Measurements from ENCODE around the gene AMPD3.

GRCh38 chr11:10478066-10478465, 23.0 kb downstream of the AMPD3 start:
- TF ChIP-seq ZBTB33 (IDR thresholded peaks at IDR 0.05; ENCODE audit: borderline replicate concordance, low read depth) (no peak), POLR2AphosphoS5 (IDR thresholded peaks at IDR 0.05; ENCODE audit: low read depth, low read length) (no peak), CHD2 (IDR thresholded peaks at IDR 0.05; ENCODE audit: low read length, partially characterized antibody) (no peak), ELF1 (IDR thresholded peaks at IDR 0.05) (no peak), NRF1 (IDR thresholded peaks at IDR 0.05; ENCODE audit: low read depth, low read length) (no peak), YY1 (IDR thresholded peaks at IDR 0.05; ENCODE audit: low read depth) (no peak), RCOR1 (IDR thresholded peaks at IDR 0.05; ENCODE audit: low read length) (no peak), RAD21 (IDR thresholded peaks at IDR 0.05; ENCODE audit: low read length) (no peak), SIN3A (IDR thresholded peaks at IDR 0.05; ENCODE audit: borderline replicate concordance, low read depth, low read length) (no peak), RXRA (IDR thresholded peaks at IDR 0.05; ENCODE audit: borderline replicate concordance, low read depth) (no peak), GABPA (IDR thresholded peaks at IDR 0.05; ENCODE audit: low read depth) (no peak), EZH2phosphoT487 (IDR thresholded peaks at IDR 0.05; ENCODE audit: borderline replicate concordance, low read depth) (no peak), TAF1 (IDR thresholded peaks at IDR 0.05; ENCODE audit: borderline replicate concordance, low read depth, low read length) (no peak)
- TF ChIP-seq, protein P1, sequence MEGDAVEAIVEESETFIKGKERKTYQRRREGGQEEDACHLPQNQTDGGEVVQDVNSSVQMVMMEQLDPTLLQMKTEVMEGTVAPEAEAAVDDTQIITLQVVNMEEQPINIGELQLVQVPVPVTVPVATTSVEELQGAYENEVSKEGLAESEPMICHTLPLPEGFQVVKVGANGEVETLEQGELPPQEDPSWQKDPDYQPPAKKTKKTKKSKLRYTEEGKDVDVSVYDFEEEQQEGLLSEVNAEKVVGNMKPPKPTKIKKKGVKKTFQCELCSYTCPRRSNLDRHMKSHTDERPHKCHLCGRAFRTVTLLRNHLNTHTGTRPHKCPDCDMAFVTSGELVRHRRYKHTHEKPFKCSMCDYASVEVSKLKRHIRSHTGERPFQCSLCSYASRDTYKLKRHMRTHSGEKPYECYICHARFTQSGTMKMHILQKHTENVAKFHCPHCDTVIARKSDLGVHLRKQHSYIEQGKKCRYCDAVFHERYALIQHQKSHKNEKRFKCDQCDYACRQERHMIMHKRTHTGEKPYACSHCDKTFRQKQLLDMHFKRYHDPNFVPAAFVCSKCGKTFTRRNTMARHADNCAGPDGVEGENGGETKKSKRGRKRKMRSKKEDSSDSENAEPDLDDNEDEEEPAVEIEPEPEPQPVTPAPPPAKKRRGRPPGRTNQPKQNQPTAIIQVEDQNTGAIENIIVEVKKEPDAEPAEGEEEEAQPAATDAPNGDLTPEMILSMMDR (IDR thresholded peaks at IDR 0.05): no peak
